C1 segment of cervical spinal cord (tissue), 14 donors: ENCODE results near the gene SLC9A3.
A peak's percentile ranks its signal among the peaks of the same experiment; 100 is the strongest.

Experiments
- DNase-seq, 14 donors: peaks; one replicate each; lab custom pipeline; 2025; lab: John Stamatoyannopoulos, UW

Gene SLC9A3

DNA sequence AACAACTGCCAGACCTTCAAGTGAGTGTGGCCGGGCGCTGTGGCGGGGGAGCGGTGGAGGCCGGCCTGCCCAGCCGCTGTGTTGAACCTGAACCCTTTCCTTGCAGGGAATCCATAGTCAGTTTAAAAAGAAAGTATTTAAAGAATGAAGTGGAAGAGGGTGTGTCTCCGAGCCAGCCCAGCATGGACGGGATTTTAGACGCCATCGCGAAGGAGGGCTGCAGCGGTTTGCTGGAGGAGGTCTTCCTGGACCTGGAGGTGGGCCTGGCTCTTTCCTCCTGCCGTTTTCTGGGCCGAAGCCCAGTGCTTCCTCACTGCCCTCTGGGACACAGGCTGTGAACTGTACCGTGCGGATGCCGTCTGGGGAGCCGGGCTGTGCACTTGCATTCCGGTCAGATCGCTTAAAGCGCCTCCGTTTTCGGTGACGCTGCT, 62.2 kb downstream of the SLC9A3 start:
- no peak for DNase-seq

DNA sequence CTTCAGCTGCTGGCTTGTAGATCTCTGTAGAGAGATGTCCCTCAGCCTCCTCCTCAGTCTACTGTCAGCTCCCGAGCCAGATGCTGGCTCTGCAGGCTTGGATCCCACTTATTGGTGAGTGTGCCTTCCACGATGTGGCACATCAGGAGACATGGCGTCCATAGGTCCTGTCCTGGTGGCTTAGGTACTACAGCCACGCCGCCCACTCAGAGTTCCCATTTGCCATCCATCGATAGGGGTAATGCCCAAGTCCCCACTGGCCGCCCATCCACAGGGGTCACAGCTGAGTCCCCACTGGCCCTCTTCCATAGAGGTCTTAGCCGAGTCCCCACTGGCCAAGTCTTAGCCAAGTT, 64.0 kb downstream of the SLC9A3 start:
- DNase-seq = no peak

GRCh38 chr5:459562-460272, 64.5 kb downstream of the SLC9A3 start:
- DNase-seq = no peak

GRCh38 chr5:458547-459353, 65.5 kb downstream of the SLC9A3 start:
- DNase-seq = peak in 1 of 14 donors; percentile 48

DNA sequence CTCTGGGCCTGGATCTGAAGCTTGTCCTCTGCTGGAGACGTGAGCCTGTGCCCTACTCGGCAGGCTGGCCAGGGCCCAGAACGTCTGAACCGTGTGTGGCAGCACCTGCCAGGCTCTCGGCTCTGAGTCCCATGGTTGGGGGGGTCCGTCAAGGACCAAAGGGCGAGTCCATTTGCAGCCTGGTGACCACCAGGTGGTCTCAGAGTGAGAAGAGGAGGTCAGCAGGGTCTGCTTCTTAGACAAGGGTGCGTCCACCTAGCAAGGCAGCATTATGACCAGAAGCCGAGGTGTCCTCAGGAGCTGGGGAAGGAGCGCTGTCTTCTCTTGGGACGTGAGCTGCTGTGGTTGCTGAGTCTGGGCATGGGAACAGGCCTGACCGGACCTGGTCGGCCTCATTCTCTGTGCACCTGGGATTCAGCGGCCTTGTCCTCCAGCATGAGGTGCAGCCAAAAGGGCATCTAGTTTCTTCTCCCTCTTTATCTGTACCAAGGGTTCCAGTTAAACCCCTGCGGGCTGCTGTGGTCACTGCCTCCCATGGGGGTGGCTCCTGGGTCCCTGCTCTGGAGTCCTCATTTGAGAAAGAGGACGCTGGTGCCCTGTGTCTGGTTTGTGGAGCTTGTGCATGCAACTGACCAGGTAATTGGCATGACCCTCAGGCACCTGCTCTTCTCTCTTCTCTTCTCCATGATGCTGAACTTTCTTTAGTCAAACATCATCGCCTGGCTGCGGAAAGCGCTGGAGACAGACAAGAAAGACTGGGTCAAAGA, 66.9 kb downstream of the SLC9A3 start:
- DNase-seq = no peak

DNA sequence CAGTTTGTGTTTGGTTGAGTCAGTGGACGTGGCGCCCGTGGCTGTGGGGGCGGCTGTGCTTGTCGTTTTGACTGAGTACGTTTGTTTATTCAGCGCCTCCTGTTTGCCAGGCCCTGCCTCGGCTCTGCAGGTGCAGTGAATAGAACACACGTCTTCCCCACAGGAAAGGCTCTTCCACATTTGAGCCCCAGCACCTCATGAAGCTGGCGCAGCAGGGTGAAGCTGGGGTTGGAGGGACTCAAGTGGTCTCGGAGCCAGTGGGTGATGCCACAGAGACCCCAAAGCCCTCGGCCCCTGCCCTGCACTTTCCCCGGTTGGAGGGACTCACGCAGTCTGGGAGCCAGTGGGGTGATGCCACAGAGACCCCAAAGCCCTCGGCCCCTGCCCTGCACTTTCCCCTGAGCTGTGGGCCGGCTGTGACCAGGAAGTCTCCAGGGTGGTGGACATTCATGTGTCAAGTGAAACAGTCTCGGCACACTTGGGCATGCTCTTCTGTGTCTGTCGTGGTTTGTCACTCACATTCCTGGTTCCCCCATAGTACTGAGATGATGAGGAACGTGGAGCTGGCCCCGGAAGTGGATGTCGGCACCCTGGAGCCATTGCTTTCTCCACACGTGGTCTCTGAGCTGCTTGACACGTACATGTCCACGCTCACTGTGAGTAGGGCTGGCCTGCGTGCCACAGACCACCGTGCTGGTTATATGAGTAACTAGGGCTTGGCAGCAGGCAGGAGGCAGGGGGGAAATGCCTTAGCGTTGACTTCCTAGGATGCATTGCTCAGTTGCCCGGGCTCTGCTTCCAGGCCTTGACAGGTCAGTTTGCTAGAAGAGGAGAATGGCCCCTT, 67.7 kb downstream of the SLC9A3 start:
- DNase-seq = no peak

- DNase-seq = no peak
These were observed 68.4 kb downstream of the SLC9A3 start for GRCh38 chr5:455806-456205.

- DNase-seq = no peak
These were observed 69.3 kb downstream of the SLC9A3 start for GRCh38 chr5:454936-455335.

GRCh38 chr5:453725-454481, 70.3 kb downstream of the SLC9A3 start:
- no peak for DNase-seq

GRCh38 chr5:452978-453710, 71.1 kb downstream of the SLC9A3 start:
- no peak for DNase-seq

DNA sequence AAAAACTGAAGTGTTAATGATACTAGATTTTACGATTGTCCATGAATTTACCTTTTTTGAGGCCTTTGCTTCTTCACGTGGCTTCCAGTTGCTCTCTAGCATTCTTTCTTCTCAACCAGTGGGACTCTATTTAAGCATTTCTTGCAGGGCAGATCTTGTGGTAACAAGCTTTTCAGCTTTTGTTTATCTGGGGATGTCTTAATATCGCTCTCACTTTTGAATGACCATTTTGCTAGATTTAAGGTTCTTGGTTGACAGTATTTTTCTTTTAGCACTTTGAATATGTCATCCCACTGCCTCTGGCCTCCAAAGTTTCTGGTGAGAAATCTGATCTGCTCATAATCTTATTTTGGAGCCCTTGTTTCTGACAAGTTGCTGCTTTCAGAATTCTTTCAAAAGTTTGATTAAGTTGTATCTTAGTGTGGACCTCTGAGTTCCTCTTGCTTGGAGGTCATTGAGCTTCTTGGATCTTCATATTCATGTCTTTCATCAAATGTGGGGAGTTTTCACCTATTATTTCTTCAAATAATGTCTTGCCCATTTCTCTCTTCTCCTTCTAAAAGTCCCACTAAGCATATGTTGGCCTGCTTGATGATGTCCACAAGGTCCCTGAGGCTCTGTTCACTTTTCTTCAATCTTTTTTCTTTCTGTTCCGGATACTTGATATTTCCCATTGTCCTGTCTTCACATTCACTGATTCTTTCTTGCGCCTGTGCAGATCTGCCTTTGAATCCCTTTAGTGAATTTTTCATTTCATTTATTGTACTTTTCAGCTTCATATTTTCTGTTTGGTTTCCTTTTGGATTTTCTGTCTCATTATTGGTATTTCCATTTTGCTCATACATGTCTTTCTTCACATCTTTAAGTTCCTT, 72.4 kb downstream of the SLC9A3 start:
- DNase-seq = no peak

- DNase-seq = no peak
These were observed 75.1 kb downstream of the SLC9A3 start for GRCh38 chr5:449151-449550.

DNA sequence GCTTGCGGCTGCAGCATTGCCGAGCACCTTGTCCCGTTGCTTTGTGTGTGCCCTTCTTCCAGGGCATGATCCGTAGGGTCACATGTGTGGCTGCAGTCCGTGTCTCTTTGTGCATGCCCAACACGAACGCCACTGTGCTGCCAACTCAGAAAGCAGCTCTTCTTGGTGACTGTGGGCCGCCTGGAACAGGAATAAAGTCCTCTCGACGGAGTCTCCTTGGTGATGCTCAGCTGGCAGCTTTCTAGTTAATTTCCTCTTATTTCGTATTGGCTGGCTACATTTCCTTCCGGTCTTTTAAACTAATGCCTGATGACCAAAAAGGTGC, 75.5 kb downstream of the SLC9A3 start:
- peak in 4 of 14 donors; percentile 70 to 90 (median 76) for DNase-seq

- DNase-seq = peak in 10 of 14 donors; percentile 45 to 90 (median 70)
These were observed 76.0 kb downstream of the SLC9A3 start for GRCh38 chr5:448061-448765.

GRCh38 chr5:447501-447900, 76.7 kb downstream of the SLC9A3 start:
- DNase-seq = no peak

DNA sequence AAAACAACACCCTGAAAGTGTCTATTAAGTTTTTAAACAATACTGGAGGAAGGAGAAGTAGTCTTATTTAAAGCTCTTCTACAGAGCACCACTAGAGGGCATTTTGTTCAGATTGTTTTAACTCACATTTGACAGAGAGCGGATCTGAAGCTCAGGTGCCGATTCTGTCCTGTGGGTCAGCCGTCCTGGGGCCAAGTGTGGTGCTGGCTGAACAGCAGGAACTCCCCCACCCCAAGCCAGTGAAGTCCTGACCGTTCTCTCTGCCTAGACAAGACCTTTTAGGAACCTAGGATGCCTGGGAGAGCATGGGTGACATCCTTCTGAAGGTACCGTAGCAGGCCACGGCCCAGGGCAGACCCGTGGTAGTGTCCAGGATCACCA, 77.4 kb downstream of the SLC9A3 start:
- no peak for DNase-seq

DNA sequence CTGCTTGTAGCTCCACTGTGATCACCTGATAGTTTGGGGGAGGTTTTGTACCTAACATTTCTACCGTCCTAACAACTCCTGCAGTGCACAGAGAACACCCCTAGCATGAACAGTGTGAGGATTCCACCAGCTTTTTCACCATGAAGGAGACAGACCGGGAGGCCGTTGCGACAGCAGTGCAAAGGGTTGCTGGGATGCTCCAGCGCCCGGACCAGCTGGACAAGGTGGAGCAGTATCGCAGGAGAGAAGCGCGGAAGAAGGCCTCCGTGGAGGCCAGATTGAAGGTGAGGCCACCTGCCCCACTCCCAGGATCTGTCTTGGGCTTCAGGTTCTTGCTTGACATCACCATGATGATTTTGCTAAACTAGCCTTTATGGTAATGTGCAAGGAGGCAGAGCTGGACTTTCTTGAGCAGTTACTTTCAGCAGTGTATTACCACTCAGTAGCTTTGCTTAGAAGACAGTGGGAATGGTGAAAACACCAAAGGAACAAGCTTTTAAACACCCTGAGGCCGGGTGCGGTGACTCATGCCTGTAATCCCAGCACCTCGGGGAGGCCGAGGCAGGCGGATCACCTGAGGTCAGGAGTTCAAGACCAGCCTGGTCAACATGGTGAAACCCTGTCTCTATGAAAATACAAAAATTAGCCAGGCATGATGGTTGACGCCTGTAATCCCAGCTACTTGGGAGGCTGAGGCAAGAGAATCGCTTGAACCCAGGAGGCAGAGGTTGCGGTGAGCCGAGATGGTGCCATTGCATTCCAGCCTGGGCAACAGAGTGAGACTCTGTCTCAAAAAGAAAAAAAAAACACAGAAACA, 78.0 kb downstream of the SLC9A3 start:
- DNase-seq = no peak

- no peak for DNase-seq
These were observed 78.7 kb downstream of the SLC9A3 start for GRCh38 chr5:445591-445990.
